GM19463 (cell line): ENCODE measurements around the gene TACC2.
"Not testable (repeated sequence)": the region's sequence is repeated elsewhere in the genome, so short reads cannot be mapped to it uniquely, and the experiment has no call there.

ENCODE experiments used
- ATAC-seq: cut with Tn5 transposase; IDR thresholded peaks from one replicate; pipeline ENCODE4 v1.9.1; 2021; ENCODE audit warnings: mild to moderate bottlenecking, moderate library complexity; ENCODE audit not compliant: unreplicated experiment

TACC2 gene

GRCh38 chr10:121983852-121984251 is 5.1 kb upstream of the TACC2 start:
- no peak for ATAC-seq

GRCh38 chr10:121984463-121984862 is 4.5 kb upstream of the TACC2 start:
- ATAC-seq, result no peak

- ATAC-seq, result no peak
Observed at GRCh38 chr10:121990015-121990677, 1.2 kb downstream of the TACC2 start.

GRCh38 chr10:121991727-121992126 is 2.8 kb downstream of the TACC2 start:
- ATAC-seq, result not testable (repeated sequence)

DNA sequence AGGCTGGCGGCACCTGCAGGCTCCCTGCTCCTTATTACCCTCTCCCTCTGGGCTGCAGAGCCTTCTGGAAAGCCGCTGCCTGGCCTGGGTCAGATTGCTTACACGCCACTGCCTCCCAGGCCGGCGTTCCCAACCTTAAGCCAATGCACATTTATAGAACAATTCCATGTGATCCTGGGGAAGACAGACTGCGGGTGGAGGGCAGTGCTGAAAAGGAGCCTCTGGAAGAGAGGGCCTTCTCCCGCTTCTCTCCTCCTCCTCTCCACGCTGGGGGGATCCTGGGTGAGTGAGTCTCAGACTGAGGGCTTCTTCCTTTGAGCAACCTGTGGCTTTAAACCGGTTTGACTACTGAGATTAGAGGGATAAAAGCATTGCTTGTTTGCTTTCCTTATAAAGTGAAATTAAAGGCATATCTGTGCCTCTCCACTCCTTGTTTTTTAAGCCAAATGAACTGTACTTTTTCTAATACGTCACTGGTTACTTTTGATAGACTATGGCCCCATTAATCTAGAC is 5.5 kb downstream of the TACC2 start:
- ATAC-seq, result no peak

GRCh38 chr10:121998462-121998861 is 9.5 kb downstream of the TACC2 start:
- ATAC-seq, result no peak

GRCh38 chr10:121999301-121999700 is 10.3 kb downstream of the TACC2 start:
- ATAC-seq, result no peak

DNA sequence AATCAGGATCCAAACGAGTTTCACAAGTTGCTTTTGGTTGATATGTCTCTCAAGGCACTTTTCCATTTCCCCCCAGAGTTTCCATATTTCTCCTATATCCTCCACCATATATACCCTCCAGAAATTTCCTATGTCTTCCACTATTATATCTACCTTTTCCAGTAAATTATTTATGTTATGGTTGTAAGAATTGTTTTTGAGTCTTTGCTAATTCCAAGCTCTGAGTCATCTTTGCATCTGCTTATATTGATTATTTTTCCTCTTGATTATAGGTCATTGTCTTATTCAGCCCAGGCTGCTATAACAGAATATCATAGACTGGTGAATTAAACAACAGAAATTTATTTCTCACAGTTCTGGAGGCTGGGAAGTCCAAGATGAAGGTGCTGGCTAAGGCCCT is 12.7 kb downstream of the TACC2 start:
- no peak for ATAC-seq

DNA sequence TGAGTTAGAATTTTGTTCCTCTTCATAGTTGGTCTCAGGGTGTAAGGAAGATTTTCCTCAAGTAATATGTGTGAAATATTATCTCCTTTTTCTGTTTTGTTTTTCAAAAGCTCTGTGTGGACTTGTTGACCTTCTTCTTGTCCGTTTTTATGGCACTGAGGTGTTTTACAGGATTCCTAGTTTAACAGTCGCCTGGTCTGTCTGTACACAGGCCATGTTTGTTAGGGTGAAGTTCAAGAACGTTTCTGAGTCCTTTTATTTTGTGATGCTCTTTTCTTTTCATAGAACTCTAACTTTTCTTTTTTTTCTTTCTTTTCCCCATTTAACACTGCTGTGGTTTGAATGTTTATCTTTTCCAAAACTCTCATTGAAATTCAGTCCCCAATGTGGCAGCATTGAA is 18.5 kb downstream of the TACC2 start:
- ATAC-seq, result no peak

GRCh38 chr10:122010405-122011050 is 21.6 kb downstream of the TACC2 start:
- no peak for ATAC-seq

DNA sequence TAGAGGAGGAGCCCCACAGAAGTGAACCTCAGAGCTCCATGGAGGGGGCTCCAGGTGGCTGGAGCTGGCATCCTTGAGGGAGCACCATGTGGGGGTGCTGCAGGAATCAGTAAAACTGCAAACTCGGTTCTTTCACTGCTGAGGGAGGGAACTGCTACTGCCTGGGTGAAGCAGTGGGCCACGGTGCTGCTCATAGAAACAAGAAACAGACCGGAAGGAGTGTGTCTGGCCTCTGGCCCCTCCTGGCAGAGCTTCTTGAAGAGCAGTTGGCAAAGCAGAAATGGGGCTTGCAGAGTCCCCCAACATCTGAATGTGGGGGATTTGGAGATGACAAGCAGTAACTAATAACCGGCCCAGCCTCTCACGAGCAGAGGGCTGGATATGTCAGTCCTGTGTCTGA is 23.8 kb downstream of the TACC2 start:
- no peak for ATAC-seq

- ATAC-seq, result no peak
Observed at GRCh38 chr10:122013311-122013780, 24.4 kb downstream of the TACC2 start.

DNA sequence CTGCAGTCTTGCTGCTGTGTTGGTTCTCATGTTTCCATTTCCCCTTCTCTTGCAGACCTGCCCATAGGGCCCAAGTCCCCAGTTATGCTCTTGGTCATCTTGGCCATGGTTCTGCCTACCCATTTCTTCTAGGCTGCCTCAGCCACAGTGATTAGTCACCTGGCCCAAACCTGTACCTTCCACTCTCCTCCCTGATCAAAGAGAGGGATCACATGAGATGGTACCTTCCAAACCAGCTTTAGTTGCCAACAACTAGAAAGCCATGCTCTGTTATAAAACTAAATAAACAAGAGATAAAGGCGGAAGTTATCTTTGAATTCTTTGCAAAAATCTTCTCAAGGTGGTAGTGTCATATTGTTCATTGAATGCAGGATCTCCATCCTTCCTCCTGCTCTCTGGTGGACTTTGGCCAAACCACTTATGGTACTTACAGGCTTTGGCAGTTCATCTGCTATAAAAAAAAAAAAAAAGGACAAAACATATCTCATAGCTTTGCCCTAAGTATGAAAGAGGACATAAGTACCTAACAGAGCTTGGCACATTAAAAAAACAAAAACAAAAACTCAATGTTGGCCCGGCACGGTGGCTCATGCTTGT is 25.8 kb downstream of the TACC2 start:
- ATAC-seq, result no peak

GRCh38 chr10:122017926-122018325 is 29.0 kb downstream of the TACC2 start:
- not testable (repeated sequence) for ATAC-seq

DNA sequence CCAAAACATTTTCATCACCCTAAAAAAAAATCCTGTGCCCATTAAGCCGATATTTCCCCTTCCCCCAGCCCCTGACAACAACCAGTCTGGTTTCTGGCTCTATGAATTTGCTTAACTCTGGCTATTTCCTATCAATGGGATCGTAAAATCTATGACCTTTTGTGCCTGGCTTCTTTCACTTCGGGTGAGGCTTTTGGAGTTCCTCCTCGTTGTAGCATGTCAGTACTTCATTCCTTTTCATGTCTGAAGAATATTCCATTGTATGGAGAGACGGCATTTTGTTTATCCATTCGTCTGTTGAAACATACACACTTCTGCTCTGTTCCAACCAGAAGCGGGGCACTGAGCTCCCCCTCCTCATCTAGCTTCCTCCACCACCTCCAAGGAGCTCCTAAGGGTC is 29.5 kb downstream of the TACC2 start:
- ATAC-seq, result no peak

DNA sequence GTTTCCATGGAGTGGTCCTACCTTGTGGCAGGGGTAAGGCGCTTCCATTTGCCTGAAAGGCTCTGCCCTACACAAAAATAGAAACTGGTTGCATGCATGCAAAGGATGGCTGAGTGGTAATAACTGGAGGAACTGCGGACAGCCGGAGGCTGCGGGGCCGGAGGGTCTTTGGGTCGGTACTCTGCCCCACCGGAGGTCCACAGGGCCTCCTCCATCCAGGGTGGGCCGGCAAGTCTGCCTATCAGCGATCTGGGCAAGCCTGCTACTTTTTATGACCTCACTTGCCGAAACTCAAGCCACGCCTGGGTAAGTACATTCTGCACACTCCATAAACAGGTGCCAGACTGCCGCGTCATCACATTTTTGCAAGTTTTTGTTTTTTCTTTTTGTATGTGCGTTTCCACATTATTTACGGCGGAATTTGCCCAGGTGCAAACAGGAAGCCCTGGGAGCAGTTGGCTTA is 30.0 kb downstream of the TACC2 start:
- ATAC-seq, result no peak

- no peak for ATAC-seq
Observed at GRCh38 chr10:122019414-122019975, 30.5 kb downstream of the TACC2 start.

DNA sequence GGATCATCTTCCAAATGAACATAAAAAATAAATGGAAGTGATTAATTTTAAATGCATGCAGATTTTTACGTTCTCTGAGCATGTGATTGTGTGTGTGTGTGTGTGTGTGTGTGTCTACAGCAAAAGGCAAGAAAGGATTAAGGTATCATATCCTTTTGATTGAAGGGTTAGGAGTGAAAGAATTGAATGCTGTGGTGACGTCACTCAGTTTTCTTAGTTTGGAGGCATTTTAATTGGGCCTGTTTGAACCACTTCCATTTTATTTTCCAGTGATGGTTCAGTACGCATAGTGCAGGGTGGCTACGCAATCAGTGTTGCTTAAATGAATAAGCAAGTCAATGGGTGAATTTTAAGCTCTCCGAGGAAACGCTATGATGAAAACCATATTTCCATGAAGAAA is 31.3 kb downstream of the TACC2 start:
- no peak for ATAC-seq

DNA sequence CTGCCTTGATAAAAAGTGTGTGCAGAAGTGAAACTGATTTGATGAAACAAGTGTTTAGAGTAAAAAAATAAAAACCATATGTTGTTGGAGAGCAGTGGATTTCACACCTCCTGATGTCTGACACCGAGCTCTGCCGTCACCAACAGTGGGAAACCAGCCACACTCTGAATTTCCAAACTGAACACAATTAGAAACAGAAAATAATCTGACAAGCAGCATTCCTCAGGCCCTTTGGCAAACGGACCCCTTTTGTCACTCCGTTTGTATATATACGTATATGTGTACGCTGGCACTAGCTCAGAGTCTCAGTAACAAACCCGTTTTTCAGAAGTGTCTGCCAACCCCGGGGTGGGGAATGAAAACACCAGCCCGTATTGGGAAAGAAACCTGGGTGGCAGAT is 32.4 kb downstream of the TACC2 start:
- no peak for ATAC-seq

- no peak for ATAC-seq
Observed at GRCh38 chr10:122021828-122022227, 32.9 kb downstream of the TACC2 start.

DNA sequence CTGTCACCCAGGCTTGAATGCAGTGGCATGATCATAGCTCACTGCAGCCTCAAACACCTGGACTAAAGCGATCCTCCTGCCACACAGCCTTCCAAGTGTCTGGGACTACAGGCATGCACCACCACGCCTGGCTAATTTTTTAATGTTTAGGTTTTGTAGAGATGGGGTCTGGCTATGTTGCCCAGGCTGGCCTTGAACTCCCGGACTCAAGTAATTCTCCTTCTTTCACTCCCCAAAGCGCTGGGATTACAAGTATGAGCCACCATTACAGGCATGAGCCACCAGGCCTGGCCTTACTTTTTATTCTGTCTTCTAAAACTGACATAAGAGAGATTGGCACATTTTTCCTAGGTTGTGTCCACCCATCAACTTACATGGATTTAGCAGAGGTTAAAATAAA is 33.3 kb downstream of the TACC2 start:
- no peak for ATAC-seq

DNA sequence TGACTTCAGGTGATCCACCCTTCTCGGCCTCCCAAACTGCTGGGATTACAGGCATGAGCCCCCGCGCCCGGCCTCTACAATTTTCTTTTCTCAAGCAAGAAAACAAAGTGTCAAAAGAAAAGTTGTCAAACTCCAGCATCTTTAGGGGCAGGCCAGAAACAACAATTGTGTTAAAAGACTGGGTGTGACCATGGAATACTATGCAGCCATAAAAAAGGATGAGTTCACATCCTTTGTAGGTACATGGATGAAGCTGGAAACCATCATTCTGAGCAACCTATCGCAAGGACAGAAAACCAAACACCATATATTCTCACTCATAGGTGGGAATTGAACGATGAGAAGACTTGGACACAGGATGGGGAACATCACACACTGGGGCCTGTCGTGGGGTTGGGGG is 34.3 kb downstream of the TACC2 start:
- not testable (repeated sequence) for ATAC-seq
